NB4 (cell line): ENCODE measurements around the gene DDX51.

ENCODE experiments used
- CTCF ChIP-seq: IDR thresholded peaks from one replicate; pipeline ENCODE4 v1.5.1; 2012; ENCODE audit warnings: low read depth, low read length
- POLR2A ChIP-seq: IDR thresholded peaks from 2 replicates; pipeline ENCODE4 v1.6.1; 2011; ENCODE audit warnings: mild to moderate bottlenecking; ENCODE audit not compliant: insufficient read length; ENCODE audit errors: extremely low read depth

- TF ChIP-seq CTCF: no peak
- TF ChIP-seq POLR2A: no peak
Observed at GRCh38 chr12:132182711-132183365, 38.7 kb upstream of the DDX51 start.
